NCI-H2227 (cell line): ENCODE measurements around the gene ATP9B.
"Not testable (repeated sequence)": the region's sequence is repeated elsewhere in the genome, so short reads cannot be mapped to it uniquely, and the experiment has no call there.

ENCODE experiments used
- DNase-seq: peaks from one replicate; lab custom pipeline; 2025; ENCODE audit not compliant: unreplicated experiment; lab: John Stamatoyannopoulos, UW

Gene ATP9B

DNA sequence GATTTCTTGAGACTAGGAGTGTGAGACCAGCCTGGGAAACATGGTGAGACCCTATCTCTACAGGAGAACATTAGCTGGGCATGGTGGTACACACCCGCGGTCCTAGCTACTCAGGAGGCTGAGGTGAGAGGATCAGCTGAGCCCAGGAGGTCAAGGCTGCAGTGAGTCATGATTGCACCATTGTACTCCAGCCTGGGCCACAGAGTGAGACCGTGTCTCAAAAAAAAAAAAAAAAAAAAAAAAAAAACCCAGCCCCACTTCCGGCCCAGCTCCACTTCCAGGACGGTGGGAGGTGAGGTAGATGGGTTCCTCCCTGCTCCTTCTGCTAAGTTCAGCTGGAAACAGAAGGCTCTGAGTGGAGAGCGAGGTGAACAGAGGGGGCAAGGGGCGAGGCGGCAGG lies 285.2 kb downstream of the ATP9B start:
- DNase-seq: no peak

DNA sequence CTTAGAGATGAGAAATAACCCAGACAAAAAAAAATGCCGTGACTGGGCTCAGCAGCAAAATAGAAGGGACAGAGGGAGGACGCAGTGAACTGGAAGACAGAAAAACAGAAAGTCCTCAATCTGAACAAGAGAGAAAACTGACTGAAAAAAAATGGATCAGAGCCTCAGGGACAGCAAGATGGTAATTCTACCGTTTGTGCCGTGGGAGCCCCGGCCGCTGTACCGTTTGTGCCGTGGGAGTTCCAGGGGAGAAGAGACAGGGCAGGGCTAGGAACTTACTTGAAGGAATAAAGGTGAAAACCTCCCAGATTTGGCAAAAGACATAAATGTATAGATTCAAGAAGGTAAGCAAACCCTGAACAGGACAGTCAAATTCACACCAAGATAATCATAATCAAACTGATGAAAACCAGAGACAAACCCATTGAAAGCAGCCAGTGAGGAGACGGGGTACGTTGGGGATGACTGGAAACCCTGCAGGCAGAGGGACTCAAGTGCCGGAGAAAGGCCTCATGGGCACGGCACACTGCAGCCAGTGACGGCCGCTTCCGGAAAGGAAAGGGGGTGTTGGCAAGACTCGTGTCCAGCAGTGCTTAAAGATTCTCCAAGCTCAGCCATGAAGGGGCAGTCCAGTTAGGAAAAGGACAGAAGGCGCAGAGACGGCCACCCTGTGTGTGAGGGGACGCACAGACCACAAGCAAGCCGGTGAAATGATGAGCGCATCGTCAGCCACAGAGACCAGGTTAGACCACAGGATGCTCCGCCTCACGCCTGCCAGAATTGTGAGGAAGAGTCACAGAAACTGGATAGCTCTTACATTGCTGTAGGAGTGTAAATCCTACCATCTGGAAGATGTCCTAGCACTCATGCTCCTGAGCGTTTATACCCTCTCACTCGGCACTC lies 286.5 kb downstream of the ATP9B start:
- DNase-seq: no peak

DNA sequence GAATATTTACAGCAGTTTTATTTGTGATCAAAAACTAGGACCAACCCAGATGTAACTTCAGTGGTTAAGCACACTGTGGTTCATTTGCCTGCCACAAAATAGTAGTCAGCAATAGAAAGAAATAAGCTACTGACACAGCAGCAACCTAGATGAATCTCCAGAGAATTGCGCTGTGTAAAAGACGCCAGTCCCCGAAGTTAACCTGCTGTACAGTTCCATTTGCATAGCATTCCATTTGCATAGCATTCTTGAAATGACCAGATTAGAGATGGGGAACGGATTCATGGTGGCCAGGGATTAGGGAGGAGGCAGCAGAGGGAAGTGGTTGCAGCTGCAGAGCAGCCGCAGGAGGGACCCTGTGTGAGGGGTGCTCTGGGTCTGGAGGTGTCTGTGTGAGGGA lies 287.2 kb downstream of the ATP9B start:
- DNase-seq: no peak

DNA sequence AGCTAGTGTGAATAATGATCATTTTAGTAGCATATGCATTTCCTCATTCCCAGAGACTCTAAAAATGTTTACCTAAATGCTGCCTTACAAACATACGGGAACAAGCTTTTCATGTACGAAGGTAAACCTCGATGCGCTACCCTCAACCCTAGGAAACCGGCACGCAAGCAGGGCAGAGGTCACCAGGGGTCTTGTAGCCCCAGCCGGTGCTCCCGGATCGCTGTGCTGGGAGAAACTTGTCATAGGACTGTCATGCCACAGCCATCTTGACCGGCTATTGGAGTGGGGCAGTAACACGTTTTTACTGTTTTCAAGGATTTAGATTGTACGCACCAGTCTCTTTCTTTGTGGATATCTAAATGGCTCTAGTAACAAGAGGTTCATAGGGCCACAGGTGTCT lies 291.7 kb downstream of the ATP9B start:
- DNase-seq: no peak

DNA sequence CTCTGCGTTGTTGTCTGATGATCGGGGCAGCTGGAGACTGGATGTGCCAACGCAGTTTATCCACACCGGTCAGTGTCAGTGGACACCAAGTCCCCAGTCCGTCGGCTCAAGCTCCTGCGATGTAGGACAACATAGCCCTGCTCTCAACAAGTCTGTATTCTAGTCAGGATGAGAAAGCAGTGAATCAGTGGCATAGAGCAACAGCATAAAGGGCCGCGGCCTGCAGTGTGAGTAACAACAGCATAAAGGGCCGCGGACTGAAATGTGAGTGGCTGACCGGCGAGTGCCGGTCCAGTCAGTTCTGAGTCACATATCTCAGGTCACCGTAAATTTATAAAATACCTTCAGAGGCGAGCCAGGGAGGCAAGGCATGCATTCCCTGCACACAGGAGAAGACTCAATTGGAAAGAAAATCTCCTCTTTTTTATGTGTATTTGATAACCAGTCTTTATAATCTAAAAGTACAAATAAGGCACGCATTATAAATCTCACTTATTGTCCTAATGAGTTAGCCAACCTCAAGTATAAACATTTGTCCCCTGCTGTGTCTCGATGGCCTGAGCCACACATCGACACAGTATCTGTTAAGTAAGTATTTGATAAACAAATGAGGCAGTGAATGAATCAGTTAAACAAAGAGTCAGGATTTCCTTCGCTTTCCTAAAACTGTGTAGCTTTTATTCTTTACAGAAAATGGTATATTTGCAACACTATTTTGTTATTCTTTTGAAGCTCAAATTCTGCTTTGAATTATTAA lies 292.8 kb downstream of the ATP9B start:
- no peak for DNase-seq

DNA sequence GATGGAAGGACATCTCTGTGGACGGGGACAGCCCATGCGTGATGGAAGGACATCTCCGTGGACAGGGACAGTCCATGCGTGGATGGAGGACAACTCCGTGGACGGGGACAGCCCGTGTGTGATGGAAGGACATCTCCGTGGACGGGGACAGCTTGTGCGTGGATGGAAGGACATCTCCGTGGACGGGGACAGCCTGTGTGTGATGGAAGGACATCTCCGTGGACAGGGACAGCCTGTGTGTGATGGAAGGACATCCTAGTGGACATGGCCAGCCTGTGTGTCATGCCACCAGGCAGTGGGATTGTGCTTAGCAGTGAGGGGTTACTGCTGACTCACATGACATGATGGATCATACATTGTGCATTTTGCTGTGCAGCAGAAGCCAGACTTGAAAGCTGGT lies 296.5 kb downstream of the ATP9B start:
- DNase-seq: no peak

DNA sequence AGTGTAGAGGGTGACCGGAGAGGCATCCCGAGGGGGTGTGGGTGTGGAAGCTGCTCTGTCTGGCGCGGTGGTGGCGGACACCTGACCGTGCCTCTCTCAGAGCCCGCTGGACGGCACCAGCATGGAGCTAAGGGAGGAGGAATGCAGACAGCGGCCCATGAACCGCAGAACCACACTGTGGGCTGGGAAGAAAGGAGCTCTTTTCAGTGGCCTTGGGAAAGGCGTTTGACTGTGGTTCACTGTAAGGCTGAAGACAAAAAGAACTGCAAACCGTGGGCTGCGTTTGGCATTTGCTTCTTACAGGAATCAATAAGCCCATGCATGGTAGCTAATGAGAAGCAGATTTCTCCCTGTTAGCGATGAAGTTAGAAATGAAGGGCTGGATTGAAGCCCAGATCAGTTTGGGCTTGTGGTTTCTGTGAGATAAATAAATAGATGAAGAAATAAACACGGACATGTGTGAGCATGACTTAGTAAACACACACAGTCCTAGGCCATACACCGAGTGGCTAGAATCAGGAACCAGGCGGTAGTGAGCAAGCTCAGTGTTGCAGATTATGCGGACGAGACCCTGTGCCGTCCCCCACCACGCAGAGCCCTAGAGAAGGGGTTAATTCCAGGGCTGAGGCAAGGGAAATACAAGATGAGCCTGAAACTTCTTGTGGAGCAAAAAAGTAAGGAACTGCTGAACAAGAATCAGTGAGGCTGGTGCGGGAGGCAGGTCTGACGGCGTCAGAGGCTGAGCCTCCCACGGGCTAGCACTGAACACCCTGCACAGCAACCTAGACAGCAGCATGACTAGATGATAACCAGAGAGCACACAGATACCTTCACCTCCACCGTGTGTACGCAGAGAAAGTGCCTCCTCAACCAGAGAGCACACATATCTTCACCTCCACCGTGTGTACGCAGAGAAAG lies 297.2 kb downstream of the ATP9B start:
- DNase-seq: no peak

DNA sequence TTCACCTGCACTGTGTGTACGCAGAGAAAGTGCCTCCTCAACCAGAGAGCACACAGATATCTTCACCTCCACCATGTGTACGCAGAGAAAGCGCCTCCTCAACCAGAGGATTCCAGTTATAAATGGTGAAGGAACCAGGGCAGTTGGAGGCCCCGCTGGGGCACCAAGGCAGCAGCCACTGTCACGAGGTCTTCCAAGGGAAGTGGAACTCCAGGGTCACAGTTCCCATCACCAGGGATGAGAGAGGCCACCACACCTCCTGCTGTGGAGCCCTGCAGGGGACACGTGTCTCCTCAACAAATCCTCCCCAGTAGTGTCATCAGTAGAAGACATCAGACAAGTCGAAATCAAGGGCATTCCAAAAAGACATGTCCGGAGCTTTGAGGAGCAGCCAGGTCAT lies 298.3 kb downstream of the ATP9B start:
- no peak for DNase-seq

DNA sequence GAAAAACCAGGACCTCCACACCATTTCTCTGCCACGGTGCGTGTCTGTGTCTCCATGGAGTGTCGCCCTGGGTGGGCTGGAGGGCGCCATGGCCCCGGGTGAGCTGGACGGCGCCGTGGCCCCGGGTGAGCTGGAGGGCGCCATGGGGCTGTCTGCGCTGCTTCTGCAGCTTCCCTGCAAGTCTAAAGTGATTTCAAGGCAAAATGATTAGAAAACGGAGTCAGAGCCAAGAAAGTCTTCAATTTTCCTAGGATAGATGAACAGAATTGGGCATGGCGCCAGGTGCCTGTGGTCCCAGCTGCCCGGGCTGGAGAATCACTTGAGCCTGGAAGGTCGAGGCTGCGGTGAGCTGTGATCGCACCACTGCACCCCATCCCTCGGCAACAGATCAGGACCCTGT lies 298.8 kb downstream of the ATP9B start:
- no peak for DNase-seq

DNA sequence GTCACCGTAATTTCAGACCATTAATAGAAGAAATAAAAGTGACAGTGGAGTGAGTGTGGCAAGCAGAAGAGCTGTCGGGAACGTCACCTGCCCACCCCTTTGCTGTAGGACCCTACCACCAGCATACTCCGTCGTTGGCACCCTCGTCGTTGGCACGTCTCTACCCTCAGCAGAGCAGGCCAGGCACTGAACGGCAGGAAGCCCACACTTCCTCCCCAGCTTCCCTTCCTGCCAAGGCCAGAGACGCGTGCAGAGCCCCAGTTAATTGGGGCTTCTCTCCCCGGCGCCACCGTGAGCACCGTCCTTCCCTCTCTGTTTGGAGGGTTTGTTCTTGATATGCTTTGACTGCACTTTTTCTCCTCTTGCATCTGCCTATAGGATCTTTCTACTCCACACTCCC lies 299.5 kb downstream of the ATP9B start:
- no peak for DNase-seq

DNA sequence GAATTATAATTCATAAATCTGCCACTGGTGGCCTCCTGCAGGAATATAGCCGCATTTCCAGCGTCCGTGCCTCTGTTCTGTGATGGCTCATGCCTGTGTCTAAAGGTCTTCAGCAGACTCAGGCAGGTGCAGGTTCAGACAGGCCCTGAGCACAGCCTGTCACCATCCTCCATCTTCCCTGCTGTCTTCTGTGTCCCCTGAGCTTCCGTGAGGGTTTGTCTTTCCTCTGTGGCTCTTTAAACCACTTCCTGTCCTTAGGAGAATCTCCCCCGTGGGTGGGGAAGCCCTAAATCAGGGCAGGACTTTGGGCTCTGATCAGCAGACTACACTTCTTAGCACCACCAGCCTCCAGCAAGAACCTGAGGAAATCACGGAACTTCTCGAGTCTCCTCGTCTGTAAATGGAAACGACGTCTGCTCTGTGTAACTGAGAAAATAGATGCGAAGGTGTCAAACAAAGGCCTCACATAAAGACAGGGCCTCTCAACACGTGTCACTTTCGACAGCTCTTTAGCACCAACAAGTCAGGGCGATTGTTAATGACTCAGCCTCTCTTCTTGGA lies 302.4 kb downstream of the ATP9B start:
- no peak for DNase-seq

DNA sequence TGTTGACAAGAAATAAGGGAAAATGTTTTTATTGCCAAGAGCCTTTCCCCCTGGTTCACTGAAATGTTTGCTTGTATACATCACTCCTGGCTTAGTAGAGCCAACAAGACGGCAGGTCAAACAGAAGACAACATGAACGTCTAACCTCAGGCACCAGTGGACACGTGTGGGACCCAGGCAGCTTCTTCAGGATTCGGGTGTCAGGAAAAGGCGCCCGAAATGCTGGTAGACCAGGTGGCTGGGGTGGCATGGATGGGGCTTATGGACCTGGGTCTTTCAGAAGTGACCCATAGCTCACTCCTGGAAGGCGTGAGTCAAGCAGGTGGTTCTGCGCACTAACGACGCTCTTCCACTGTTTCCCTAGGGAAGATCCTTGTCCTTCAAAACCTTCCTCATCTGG lies 303.3 kb downstream of the ATP9B start:
- DNase-seq: no peak

DNA sequence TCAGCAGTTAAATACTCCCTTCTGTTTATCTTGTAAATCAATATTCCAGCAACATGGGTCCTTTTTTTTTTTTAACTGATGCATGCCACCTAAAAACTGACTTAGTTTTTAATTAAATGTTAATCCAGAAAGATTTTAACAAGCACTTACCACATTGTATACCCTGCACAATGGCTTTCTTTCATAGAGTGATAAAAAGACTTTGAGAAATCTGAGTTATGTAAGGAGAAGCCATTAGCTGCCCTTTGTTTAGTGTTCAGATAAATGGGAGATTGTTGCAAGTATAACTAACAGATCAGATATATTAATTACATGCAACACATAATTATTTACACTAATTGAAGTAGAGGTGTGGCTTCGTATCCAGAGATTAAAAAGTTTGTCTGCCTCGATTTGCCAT lies 303.8 kb downstream of the ATP9B start:
- DNase-seq: no peak

DNA sequence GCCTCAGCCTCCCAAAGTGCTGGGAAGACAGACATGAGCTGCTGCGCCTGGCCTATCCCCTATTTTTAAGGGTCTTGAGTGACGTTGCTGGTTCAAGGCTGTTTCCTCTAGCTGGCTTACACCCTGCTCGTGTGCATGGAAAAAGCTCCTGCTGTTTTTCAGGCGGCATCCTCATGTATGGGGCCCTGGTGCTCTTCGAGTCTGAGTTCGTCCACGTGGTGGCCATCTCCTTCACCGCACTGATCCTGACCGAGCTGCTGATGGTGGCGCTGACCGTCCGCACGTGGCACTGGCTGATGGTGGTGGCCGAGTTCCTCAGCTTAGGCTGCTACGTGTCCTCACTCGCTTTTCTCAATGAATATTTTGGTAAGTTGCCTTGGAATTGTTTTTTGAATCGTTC lies 304.5 kb downstream of the ATP9B start:
- no peak for DNase-seq

DNA sequence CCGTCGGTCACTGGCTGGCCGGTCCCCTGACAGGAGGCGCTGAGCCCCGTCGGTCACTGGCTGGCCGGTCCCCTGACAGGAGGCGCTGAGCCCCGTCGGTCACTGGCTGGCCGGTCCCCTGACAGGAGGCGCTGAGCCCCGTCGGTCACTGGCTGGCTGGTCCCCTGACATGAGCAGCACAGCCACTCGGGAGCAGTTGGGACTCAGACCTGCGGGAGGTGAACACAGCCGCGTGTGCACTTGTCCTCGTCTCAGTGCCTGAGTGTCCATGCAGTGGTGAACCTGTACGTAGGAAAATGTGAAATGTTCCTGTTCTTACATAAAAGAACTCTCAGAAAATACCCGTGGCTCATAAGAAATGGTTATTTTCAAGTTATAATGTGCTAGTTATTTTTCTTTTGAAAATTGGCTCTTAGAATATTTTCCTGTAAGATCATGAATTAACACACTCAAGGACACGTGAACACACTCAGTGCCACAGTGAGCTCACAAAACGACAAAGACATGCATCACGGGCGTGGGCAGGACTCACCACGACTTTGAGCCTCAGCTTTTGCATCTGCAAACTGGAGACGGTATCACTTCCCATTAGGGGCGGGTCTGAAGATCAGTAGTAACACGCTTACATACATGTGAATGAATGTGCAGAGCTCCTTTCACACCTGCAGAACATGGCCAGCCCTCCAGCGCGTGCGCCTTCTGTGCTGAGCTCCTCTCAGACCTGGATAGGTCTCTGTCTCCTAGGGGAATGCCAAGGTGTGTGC lies 305.4 kb downstream of the ATP9B start:
- DNase-seq: no peak

DNA sequence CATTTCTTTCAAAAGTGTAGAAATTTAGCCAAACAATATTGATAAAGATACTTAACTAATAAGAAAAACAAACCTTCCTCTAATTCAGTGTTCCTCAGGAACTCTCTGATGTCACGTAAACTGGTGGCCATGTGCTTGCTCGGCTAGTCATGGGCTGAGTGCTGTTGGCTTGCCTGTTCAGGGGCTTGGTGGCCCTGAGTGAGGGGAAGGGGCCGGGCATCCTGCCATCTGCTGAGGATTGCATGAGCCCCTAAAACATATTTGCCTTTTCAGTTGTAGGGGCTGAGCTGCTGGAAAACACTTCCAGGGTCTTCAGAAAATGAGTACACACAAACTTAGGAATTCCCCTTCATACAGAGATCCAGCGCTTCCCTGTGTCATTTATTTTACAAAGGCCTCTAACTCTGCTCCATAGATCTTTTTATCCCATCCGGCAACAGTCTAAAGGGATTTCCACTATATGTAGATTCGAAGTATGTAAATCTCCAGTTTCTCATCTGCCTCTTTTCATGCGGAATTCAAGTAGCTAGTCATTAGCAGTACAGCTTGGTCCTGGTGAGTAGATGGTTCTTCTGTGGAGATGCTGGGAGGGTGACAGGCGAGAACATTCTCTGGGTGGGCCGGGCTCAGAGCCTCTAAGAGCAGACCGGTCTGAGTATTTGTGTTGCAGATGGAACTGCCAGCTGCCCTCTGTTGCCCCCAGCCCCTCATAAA lies 306.4 kb downstream of the ATP9B start:
- DNase-seq: no peak

DNA sequence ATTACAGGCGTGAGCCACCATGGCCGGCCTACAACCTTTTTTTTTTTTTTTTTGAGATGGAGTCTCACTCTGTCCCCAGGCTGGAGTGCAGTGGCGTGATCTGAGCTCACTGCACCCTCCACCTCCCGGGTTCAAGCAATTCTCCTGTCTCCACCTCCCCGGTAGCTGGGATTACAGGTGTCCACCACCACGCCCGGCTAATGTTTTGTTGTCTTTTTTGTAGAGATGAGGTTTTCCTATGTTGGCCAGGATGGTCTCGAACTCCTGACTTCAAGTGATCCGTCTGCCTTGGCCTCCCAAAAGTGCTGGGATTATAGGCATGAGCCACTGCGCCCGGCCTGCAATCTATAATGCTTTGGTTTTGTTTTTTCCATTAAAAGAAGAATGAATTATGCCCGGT lies 307.5 kb downstream of the ATP9B start:
- DNase-seq: not testable (repeated sequence)

DNA sequence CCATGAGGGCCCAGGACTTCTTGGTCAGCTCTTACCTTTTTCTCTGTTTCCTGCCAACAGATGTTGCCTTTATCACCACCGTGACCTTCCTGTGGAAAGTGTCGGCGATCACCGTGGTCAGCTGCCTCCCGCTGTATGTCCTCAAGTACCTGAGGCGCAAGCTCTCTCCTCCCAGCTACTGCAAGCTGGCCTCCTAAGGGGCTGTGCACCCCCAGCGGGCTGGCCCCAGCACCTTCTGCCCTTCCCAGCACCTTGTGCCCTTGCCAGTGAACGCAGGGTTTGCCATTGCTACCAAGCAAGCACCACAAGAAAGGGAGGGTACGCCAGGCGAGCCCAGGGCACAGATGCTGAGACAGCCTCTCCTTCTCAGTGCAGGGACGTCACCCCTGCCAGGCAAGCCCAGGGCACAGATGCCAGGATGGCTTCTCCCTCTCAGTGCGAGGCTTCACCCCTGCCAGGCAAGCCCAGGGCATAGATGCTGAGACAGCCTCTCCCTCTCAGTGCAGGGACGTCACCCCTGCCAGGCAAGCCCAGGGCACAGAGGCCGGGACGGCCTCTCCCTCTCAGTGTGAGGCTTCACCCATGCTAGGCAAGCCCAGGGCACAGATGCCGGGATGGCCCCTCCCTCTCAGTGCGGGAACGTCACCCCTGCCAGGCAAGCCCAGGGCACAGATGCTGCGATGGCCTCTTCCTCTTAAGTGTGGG lies 308.1 kb downstream of the ATP9B start:
- DNase-seq: no peak
